ENCODE data around the gene BAZ1A.

BAZ1A gene

DNA sequence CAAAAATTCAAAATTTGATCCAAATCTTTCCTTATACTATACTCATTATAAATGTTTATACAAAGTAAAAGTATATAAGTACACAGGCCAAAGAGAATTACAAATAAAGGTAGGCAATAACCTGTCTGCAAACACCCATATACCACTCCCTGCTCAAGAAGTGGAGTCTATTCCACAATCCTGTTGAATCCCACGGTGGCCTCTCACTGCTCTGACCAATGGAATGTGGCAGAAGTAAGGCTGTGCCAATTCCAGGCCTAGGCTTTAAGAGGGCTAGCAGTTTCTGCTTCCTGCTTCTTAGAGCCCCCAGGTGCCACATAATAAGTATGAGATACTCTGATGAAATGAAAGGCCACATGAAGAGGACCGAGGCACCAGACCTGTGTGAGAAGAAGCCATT is 80.9 kb downstream of the BAZ1A start:
- no peak for TF ChIP-seq CTCF (IDR thresholded peaks at IDR 0.05)

- no peak for TF ChIP-seq CTCF (IDR thresholded peaks at IDR 0.05)
Observed at GRCh38 chr14:34792598-34792997, 82.6 kb downstream of the BAZ1A start.

GRCh38 chr14:34785223-34786006 is 89.7 kb downstream of the BAZ1A start:
- TF ChIP-seq CTCF (IDR thresholded peaks at IDR 0.05), result no peak

DNA sequence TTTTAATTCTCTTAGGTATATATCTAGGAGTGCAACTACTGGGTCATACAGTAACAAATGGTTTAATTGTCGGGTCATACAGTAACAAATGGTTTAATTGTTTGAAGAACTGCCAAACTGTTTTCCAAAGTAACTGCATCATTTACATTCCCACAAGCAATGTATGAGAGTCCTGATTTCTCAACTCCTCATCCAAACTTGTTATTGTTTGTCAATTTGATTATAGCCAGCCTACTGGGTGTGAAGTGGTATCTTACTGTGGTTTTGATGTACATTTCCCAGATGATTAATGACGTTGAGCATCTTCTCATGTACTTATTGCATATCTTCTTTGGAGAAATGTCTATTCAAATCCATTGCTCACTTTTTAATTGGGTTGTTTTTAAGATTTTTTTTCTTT is 93.1 kb downstream of the BAZ1A start:
- TF ChIP-seq CTCF (IDR thresholded peaks at IDR 0.05), result no peak

DNA sequence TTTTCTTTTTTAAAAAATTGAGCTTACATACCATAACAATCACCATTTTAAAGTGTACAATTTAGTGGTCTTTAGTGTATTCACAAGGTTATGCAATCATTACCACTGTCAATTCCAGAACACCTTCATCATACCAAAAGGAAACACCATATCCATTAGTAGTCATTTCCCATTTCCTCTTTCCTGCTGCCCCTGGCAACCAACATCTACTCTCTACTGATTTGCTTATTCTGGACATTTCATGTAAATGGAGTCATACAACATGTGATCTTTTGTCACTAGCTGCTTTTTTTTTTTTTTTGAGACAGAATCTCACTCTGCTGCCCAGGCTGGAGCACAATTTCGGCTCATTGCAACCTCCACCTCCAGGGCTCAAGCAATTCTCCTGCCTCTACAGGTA is 93.9 kb downstream of the BAZ1A start:
- no peak for TF ChIP-seq CTCF (IDR thresholded peaks at IDR 0.05)

DNA sequence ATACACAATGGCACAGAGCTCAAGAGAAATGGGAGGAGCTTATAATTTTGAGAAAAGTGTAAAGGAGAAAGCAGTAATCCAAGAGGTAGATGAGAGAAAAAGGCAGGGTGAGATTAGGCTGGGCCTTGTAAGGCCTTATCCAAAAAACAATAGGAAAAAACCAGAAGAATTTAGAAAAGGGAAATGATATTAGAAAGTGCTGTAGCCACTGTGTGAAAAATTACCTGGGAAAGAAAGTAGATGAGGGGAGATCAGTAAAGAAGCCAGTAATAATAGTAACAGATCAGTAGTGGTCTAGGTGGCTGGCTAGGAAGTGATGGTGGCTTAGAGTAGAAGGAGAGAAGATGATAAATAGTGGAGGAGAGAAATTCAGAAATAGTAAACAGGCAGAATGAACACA is 94.5 kb downstream of the BAZ1A start:
- no peak for TF ChIP-seq CTCF (IDR thresholded peaks at IDR 0.05)

DNA sequence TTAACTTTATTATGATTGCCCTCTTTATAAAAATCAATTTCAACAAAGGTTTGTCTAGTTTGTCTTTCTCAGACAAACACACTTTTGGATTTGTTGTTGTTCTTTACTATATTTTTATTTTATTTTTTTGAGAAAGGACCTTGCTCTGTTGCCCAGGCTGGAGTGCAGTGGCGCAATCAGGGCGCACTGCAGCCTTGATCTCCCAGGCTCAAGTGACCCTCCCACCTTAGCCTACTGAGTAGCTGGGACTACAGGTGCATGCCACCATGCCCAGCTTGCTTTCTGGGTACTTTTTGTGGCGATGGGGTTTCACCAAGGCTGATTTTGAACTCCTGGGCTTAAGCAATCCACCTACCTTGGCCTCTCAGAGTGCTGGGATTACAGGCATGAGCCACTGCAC is 96.4 kb downstream of the BAZ1A start:
- no peak for TF ChIP-seq CTCF (IDR thresholded peaks at IDR 0.05)

DNA sequence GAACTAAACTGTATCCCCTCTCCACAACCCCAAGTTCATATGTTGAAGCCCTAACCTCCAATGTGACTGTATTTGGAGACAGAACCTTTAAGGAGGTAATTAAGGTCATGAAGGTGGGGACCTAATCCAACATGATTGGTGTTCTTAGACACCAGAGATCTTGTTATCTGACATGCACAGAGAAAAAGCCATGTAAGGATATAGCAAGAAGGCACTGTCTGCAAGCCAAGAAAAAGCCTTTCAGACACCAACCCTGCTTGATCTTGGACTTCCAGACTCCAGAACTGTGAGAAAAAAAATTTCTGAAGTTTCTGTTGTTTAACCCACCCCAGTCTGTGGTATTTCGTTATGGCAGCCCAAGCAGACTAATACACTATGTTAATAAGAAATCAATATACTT is 98.5 kb downstream of the BAZ1A start:
- no peak for TF ChIP-seq CTCF (IDR thresholded peaks at IDR 0.05)

All from LNCAP (cell line).